Nephron (organoid): ENCODE results near the gene HSPA1A.
"Not testable (repeated sequence)": the region's sequence is repeated elsewhere in the genome, so short reads cannot be mapped to it uniquely, and the experiment has no call there.

ENCODE experiments used
- H3K27ac Mint-ChIP-seq, 3 experiments: 2 replicates each; pipeline ENCODE4 v1.8.0; 2020; ENCODE audit warnings: mixed read lengths in 3 of 3, mild to moderate bottlenecking in 2 of 3, moderate library complexity in 1 of 3
- H3K27me3 Mint-ChIP-seq: 2 replicates; pipeline ENCODE4 v1.8.0; 2021; ENCODE audit warnings: low read depth, mild to moderate bottlenecking, moderate library complexity, mixed read lengths
- H3K36me3 Mint-ChIP-seq: 2 replicates; pipeline ENCODE4 v1.8.0; 2020; ENCODE audit warnings: low read depth, mixed read lengths
- H3K4me1 Mint-ChIP-seq: 2 replicates; pipeline ENCODE4 v1.8.0; 2020; ENCODE audit warnings: mixed read lengths
- H3K4me3 Mint-ChIP-seq, 3 experiments: 2 replicates each; pipeline ENCODE4 v1.8.0; 2020; ENCODE audit warnings: mild to moderate bottlenecking in 3 of 3, mixed read lengths in 3 of 3, moderate library complexity in 2 of 3
- H3K9me3 Mint-ChIP-seq: 2 replicates; pipeline ENCODE4 v1.8.0; 2020; ENCODE audit warnings: mixed read lengths
- CTCF ChIP-seq, 3 experiments: fragments of 200-600 bp; sonication (generic); IDR thresholded peaks; one replicate each; pipeline ENCODE4 v1.5.0; 2021; ENCODE audit warnings: antibody characterized with exemption in 3 of 3; ENCODE audit not compliant: unreplicated experiment in 3 of 3

The HSPA1A gene

GRCh38 chr6:31861919-31862343, 46.6 kb downstream of the HSPA1A start:
- no peak overlapping the region for H3K27ac Mint-ChIP-seq
- no peaks in the 10 kb centered on the region for H3K27me3 Mint-ChIP-seq
- peak overlapping the region; percentile 87 to 99 (median 96) for H3K4me3 Mint-ChIP-seq
- H3K36me3 Mint-ChIP-seq = peaks cover 25% of the 10 kb centered on the region
- no peak for TF ChIP-seq CTCF (IDR thresholded peaks at IDR 0.05; ENCODE audit: unreplicated experiment in 3 of 3)
- peaks cover 11% of the 10 kb centered on the region for H3K4me1 Mint-ChIP-seq
- no peaks in the 10 kb centered on the region for H3K9me3 Mint-ChIP-seq

DNA sequence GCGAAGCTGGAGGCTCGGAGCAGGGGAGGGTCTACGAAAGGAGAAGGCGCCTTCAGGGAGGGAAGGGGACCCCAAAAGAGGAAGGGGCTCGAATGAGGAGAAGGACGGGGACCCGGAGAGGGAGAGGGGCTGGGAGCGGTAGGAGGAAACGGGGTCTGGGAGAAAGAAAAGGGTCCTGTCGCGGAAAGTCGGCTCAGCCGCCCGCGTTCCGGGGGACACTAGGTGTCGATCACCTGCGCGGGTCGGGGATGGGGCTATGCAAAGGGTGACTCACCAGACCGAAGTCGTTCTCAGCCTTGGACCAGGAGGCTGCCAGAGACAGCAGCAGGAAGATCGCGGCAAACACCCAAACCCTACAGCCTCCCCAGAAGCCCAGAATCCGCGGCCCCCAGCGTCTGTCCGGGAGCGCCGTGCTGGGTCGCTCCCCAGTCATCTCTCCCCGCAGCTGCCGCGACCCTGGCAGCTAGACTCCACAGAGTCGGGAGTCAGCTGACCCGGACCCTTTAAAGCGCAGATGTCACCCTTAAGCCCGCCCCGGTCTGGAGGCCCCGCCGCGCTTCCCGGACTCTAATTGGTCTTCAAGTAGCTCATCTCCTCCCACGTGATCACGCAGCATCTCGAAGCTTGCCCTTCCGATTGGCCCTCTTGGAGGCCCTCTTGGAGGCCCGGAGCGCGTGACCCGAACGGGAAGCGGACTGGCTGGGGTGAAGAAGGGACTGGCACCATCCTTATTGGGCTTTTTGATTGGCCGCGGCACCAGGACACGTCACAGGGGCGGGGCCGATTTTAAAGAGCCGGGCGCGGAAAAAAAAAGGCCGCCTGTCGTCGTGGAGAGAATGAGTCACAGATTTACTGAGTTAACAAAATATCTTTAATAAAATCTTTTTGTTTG, 47.2 kb downstream of the HSPA1A start, which contains the start of gene NEU1:
Gene NEU1 (minus strand): TSS at position 478 of the 892 bp plus-strand sequence. CDS start 45 bp downstream, at position 433.
- peaks cover 19% of the 10 kb centered on the region for H3K36me3 Mint-ChIP-seq
- H3K27me3 Mint-ChIP-seq = no peaks in the 10 kb centered on the region
- peaks cover 11% of the 10 kb centered on the region for H3K4me1 Mint-ChIP-seq
- TF ChIP-seq CTCF (IDR thresholded peaks at IDR 0.05; ENCODE audit: unreplicated experiment in 3 of 3) = no peak
- H3K27ac Mint-ChIP-seq = peak within 1 kb of the TSS; percentile 90 to 97 (median 95)
- peak within 1 kb of the TSS; percentile 87 to 99 (median 96) for H3K4me3 Mint-ChIP-seq
- H3K9me3 Mint-ChIP-seq = no peaks in the 10 kb centered on the region

DNA sequence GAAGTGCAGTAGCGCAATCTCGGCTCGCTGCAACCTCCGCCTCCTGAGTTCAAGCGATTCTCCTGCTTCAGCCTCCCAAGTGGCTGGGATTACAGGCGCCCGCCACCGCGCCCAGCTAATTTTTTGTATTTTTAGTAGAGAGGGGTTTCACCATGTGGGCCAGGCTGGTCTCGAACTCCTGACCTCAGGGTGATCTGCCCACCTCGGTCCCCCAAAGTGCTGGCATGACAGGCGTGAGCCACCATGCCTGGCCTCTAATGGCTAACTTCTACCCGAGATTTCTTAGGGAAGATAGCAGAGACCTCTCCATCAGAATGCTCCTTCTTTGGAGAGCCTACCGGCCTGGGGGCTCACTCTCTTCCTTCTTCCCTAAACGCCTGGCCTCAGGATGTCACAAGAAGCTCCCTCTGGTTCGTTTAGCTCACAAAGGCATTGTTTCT, 48.8 kb downstream of the HSPA1A start:
- peak overlapping the region; percentile 90 to 97 (median 95) for H3K27ac Mint-ChIP-seq

DNA sequence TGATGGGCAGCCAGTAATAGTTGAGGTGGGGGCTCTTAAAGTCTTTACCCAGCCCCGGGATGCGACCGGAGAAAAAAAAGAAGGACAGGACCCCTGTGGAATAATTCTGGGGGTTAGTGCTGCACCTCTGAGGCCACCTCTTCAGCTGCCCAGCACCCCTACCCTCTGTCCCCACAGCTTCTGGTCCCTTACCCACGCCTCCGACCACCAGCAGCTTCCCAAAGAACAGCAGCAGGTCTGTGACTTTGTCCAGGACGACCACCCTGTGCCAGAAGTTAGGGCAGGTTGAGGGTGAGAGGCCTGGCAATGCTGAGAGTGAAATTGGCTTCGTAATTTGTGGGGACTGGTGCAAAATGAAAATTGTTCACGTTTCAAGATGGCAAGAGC, 49.5 kb downstream of the HSPA1A start:
- H3K27ac Mint-ChIP-seq = peak overlapping the region; percentile 90 to 97 (median 95)
- peaks cover 11% of the 10 kb centered on the region for H3K4me1 Mint-ChIP-seq
- no peaks in the 10 kb centered on the region for H3K9me3 Mint-ChIP-seq
- H3K27me3 Mint-ChIP-seq = no peaks in the 10 kb centered on the region
- TF ChIP-seq CTCF (IDR thresholded peaks at IDR 0.05; ENCODE audit: unreplicated experiment in 3 of 3) = no peak
- H3K36me3 Mint-ChIP-seq = peaks cover 11% of the 10 kb centered on the region
- H3K4me3 Mint-ChIP-seq = peak overlapping the region; percentile 87 to 99 (median 96)

More for the DNA sequence above, 48.8 kb downstream of the HSPA1A start:
- Mint-ChIP-seq H3K36me3 (peaks cover 14% of the 10 kb centered on the region), H3K4me3 (peak overlapping the region; percentile 87 to 99 (median 96)), H3K4me1 (peaks cover 11% of the 10 kb centered on the region)
- not testable (repeated sequence) for H3K9me3 Mint-ChIP-seq, H3K27me3 Mint-ChIP-seq

DNA sequence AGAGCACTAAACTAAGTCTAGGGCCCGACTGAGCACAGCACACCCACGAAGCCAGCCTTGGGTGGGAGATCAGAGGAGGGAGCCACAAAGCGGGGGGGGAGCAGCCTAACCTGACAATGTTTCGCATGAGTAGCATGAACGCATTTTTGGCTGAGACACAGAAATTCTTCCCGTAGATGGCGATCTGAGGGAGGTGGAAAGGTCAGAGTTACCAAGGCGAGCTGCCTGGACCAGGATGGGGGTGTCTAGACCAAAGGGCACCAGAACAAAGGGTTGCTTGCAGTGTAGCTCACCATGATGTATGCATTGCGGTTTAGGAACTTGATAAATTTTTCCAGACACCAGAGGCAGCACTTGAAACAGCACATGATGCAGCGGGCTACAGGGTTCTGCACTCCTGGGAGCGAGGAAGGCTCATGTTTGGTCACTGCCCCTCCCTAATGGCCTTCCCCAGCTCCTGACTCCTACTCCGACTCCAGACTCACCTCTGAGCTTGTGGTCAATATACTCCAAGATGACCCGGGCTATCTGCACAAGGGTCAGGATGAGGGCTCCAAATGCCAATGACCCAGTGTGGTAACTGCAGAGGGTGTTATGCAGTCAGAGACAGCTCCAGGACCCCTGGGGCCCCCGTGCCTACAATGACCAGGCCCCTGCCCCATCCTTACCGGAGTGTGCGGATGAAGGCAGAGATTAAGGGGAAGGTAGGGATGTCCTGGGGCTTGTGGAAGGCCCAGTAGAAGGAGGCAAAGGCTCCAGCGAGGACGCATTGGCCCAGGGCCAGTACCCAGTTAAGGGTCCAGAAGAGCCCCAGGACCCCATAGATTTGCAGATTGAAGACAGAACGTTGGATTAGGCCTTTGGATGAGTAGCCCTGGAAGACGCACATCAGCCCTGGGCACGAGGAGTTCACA, 50.1 kb downstream of the HSPA1A start:
- Mint-ChIP-seq H3K27ac (peak overlapping the region; percentile 90 to 97 (median 95)), H3K4me1 (peaks cover 11% of the 10 kb centered on the region), H3K36me3 (peaks cover 6% of the 10 kb centered on the region), H3K27me3 (no peaks in the 10 kb centered on the region), H3K9me3 (no peaks in the 10 kb centered on the region), H3K4me3 (peak overlapping the region; percentile 53 to 99 (median 72))
- TF ChIP-seq CTCF (IDR thresholded peaks at IDR 0.05; ENCODE audit: unreplicated experiment in 3 of 3) = no peak
